Hematopoietic multipotent progenitor cell treated with erythropoietin and hydrocortisone succinate and interleukin-3 and kit ligand, for 17 days (in vitro differentiated cells): ENCODE data around the gene SLC25A18.
"Not testable (repeated sequence)": the region's sequence is repeated elsewhere in the genome, so short reads cannot be mapped to it uniquely, and the experiment has no call there.

Experiments
- DNase-seq: peaks from one replicate; pipeline ENCODE4 v3.0.0-alpha.2; 2015; ENCODE audit warnings: low spot score

The SLC25A18 gene

GRCh38 chr22:17607891-17608521 is 44.7 kb downstream of the SLC25A18 start:
- no peak for DNase-seq

GRCh38 chr22:17612057-17612456 is 48.8 kb downstream of the SLC25A18 start:
- DNase-seq = no peak

- DNase-seq = no peak
These were observed 50.0 kb downstream of the SLC25A18 start for GRCh38 chr22:17613280-17613679.

GRCh38 chr22:17627961-17628405 is 64.7 kb downstream of the SLC25A18 start:
- no peak for DNase-seq

- peak; percentile 99 for DNase-seq
These were observed 65.3 kb downstream of the SLC25A18 start, which contains the start of gene ATP6V1E1 for GRCh38 chr22:17628406-17629172. Gene ATP6V1E1 (minus strand): TSS chr22:17628749. CDS start chr22:17628635, 114 bp downstream.

DNA sequence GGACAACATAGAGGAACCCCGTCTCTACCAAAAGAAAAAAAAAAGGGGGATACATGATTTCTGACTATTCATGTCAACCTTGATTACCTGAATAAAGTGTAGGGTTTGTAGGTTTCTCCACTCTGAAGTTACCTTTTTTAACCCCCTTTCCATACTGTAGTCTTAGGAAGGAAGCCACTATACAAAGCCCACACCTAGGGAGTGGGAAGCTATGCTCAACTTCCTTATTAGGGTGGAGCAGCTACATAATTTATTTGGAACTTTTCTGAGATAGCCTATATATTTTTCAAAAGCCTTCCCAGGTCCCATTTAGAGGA is 65.8 kb downstream of the SLC25A18 start:
- no peak for DNase-seq

DNA sequence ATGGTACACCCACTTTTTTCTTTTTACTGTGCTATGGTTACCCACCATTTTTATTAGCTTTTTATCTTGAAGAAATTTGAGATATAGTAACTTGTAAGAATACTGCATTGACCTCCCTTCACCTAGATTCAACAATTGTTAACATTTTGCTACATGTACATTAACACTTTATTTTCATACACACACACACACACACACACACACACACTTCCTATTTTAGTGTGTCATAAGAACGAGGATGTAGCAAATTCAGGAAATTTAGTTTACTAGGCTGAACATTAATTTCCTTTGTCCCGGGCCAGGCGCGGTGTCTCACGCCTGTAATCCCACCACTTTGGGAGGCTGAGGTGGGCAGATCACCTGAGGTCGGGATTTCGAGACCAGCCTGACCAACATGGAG is 66.3 kb downstream of the SLC25A18 start:
- no peak for DNase-seq

- DNase-seq = no peak
These were observed 67.8 kb downstream of the SLC25A18 start for GRCh38 chr22:17631076-17631565.

DNA sequence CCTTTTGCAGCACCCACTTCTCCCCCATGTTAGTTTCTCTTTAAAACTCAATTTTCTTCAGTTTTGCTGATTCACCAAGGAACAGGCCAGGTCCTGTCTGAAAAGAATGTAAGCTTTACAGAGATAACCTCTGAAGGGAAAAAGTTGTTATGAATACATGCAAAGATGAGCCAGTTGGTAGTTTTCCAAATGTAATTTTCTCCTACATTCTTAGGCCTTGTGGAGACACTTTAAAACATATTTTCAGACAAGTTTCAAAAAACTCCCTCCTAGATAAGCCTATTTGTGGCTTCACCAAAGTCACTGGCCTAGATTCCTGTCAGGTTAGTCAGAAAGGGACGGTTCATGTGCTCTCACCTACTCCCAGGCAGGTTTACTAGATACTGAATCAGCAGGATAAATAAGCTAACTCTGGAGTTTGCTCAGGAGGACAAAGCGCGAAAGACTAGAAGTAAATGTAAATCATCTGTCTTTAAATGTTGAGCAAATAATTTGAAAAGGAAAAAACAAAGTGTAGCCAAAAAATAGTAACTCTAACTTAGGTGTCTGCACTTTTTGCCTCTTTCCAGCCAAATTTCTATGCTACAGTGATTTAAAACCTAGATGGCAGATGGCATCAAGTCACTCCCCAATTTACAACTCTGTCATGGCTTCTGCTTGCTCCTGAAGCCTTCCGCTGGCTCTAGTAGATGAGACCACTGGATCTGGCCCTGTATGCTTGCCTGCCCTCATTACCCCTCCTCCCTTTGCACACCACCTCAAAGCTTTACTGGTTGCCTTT is 70.1 kb downstream of the SLC25A18 start:
- DNase-seq = peak; percentile 59

DNA sequence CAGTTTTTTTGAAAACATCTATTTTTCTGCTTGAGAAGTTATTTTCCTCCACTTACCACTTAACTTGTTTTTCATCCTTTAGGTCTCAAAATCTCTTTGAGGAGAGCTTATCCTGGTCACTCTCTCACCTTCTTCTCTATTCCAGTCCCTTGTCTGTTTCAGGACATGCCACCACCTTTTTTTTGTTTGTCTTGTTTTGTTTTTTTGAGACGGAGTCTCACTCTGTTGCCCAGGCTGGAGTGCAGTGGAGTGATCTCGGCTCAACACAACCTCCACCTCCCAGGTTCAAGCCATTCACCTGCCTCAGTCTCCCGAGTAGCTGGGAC is 70.7 kb downstream of the SLC25A18 start:
- peak; percentile 4 for DNase-seq

- DNase-seq = no peak
These were observed 71.4 kb downstream of the SLC25A18 start for GRCh38 chr22:17634696-17635095.

GRCh38 chr22:17636850-17637249 is 73.6 kb downstream of the SLC25A18 start:
- DNase-seq = not testable (repeated sequence)

DNA sequence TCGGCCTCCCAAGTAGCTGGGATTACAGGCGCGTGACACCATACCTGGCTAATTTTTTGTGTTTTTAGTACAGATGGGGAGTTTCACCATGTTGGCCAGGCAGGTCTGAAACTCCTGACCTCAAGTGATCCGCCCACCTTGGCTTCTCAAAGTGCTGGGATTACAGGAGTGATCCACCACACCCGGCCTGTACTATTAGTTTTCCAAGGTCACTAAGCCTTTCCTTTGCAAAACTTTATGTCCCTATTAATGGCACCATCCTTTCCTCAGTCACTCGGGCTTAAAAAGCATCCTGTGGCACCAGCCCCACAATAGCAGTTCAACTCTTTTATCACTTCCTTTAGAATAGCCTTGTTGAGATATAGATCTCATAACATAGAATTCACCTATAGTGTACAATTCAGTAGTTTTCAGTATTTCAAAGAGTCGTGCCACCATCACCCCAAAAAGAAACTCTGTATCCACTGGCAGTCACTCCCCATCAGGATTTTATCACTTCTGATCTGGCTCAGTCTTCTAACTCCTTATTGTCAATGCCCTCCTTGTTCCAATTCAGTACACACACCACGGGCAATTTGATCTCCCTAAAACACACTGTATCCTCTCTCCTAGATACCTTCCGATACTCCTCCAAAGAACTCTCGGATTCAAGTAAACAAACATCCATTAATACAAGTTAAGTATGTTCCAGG is 74.3 kb downstream of the SLC25A18 start:
- DNase-seq = no peak

DNA sequence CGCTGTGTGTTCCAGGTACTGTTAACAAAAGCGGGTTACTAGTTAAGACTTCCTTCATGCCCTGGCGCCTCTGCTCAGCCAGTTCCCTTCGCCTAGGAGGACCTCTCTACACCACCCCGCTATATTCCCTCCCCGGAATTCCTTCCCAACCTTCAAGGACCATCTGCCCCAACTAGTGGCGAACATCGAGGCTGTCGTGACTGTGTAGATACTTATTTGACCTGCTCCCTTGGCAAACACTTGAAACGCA is 74.8 kb downstream of the SLC25A18 start:
- no peak for DNase-seq

GRCh38 chr22:17638432-17639246 is 75.3 kb downstream of the SLC25A18 start, which contains the start of gene BCL2L13:
Gene BCL2L13 (plus strand): TSS chr22:17638757. CDS start chr22:17655712, 16,955 bp downstream.
- peak; percentile 93 for DNase-seq

DNA sequence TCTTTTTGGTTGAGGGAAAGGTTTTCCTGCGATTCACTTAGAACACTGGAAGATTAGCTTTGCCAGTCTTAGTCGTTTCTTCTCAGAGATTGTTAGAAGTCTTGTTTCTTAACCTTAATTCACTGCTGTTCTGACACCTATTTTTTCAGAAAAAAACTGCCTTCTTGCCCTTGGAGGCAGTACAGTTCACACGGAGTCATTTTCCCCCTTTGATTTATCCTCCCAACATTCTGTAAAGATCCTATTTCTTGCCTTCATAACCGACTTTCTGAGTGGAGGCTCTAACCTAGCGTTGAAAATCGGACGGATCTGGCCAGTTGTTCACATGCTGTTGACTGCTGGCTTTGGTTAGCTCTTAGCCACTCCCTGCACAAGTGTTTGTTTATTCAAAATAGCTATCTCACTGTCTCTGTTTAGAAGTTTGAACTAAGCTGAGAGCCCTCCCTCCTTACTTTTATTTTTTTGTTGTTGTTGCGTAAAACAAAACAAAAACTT is 76.0 kb downstream of the SLC25A18 start:
- DNase-seq = peak; percentile 83
